ENCODE data around the gene EVA1A. TPM values are rescaled to one million over a fixed set of nuclear protein-coding genes. Genes with fewer than 3 reads are reported as not detected.

Gene EVA1A
- total and polyA plus RNA-seq, 4 donors, result 45.7 to 206 (median 100) TPM

GRCh38 chr2:75555701-75556100 is 5.0 kb downstream of the EVA1A start (continued):
- no peak for TF ChIP-seq RAD21 (IDR thresholded peaks at IDR 0.05)

- peak; percentile 27 for DNase-seq (ENCODE audit: low spot score)
- 96% methylated on average over 4 of the region's 4 CpGs for WGBS
- H3K27ac ChIP-seq (ENCODE audit: low read depth in 1 of 2, low read length in 2 of 2), result no peak overlapping the region
- no peaks in the 10 kb centered on the region for H3K36me3 ChIP-seq (ENCODE audit: control insufficient read depth in 4 of 4, insufficient read depth in 3 of 4, low read depth in 1 of 4, low read length in 3 of 4)
- H3K4me3 ChIP-seq (ENCODE audit: low read depth in 1 of 3, low read length in 3 of 3), result no peak overlapping the region
- no peaks in the 10 kb centered on the region for H3K9me3 ChIP-seq (ENCODE audit: control insufficient read depth in 4 of 4, low read length in 3 of 4)
- H3K4me1 ChIP-seq (ENCODE audit: control insufficient read depth in 4 of 4, insufficient read depth in 4 of 4, low read length in 3 of 4), result peaks cover 0 to 16% (median 11%) of the 10 kb centered on the region in 4 donors
- no peaks in the 10 kb centered on the region for H3K27me3 ChIP-seq (ENCODE audit: control insufficient read depth in 4 of 4, insufficient read depth in 4 of 4, low read length in 3 of 4)
- TF ChIP-seq ZBTB33 (IDR thresholded peaks at IDR 0.05), result no peak
- TF ChIP-seq YY1 (IDR thresholded peaks at IDR 0.05), result no peak
- no peak for TF ChIP-seq REST (IDR thresholded peaks at IDR 0.05)
- TF ChIP-seq CTCF (IDR thresholded peaks at IDR 0.05; ENCODE audit: low read depth, low read length, missing input control), result no peak
- TF ChIP-seq FOXA1 (IDR thresholded peaks at IDR 0.05), result no peak
- TF ChIP-seq JUND (IDR thresholded peaks at IDR 0.05), result no peak
- TF ChIP-seq RXRA (IDR thresholded peaks at IDR 0.05), result no peak
- TF ChIP-seq FOXA2 (IDR thresholded peaks at IDR 0.05), result no peak
- TF ChIP-seq EGR1 (IDR thresholded peaks at IDR 0.05; ENCODE audit: low read depth in 2 of 2), result no peak
- TF ChIP-seq TAF1 (conservative IDR thresholded peaks at IDR 0.05), result no peak
- TF ChIP-seq HNF4A (conservative IDR thresholded peaks at IDR 0.05), result no peak
- no peak for TF ChIP-seq ATF3 (IDR thresholded peaks at IDR 0.05)
- no peak for TF ChIP-seq NR2F2 (IDR thresholded peaks at IDR 0.05)
- TF ChIP-seq SP1 (IDR thresholded peaks at IDR 0.05), result no peak
- TF ChIP-seq HNF4G (IDR thresholded peaks at IDR 0.05), result no peak
- H3K9ac ChIP-seq (ENCODE audit: low read depth in 1 of 2, low read length in 2 of 2), result no peak overlapping the region
These were observed 6.7 kb downstream of the EVA1A start for GRCh38 chr2:75553935-75554531.
